ENCODE measurements around the gene POT1. TPM values are rescaled to one million over a fixed set of nuclear protein-coding genes. Genes with fewer than 3 reads are reported as not detected.

Gene POT1
- total RNA-seq, 4 donors from 2014 or later: 25.5 to 50.4 (median 33.5) TPM

- no peaks in the 10 kb centered on the region for H3K27me3 ChIP-seq
- H3K27ac ChIP-seq: no peak overlapping the region
- no peak overlapping the region for H3K4me3 ChIP-seq
- H3K36me3 ChIP-seq: no peaks in the 10 kb centered on the region
- no peaks in the 10 kb centered on the region for H3K4me1 ChIP-seq
- no peak for TF ChIP-seq POLR2A (IDR thresholded peaks at IDR 0.05)
- TF ChIP-seq EP300 (IDR thresholded peaks at IDR 0.05): no peak
- TF ChIP-seq, protein P1, sequence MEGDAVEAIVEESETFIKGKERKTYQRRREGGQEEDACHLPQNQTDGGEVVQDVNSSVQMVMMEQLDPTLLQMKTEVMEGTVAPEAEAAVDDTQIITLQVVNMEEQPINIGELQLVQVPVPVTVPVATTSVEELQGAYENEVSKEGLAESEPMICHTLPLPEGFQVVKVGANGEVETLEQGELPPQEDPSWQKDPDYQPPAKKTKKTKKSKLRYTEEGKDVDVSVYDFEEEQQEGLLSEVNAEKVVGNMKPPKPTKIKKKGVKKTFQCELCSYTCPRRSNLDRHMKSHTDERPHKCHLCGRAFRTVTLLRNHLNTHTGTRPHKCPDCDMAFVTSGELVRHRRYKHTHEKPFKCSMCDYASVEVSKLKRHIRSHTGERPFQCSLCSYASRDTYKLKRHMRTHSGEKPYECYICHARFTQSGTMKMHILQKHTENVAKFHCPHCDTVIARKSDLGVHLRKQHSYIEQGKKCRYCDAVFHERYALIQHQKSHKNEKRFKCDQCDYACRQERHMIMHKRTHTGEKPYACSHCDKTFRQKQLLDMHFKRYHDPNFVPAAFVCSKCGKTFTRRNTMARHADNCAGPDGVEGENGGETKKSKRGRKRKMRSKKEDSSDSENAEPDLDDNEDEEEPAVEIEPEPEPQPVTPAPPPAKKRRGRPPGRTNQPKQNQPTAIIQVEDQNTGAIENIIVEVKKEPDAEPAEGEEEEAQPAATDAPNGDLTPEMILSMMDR (IDR thresholded peaks at IDR 0.05): no peak
- DNase-seq (ENCODE audit: low spot score in 2 of 2): no peak
- peaks cover 0 to 7% (median 0%) of the 10 kb centered on the region in 4 donors for H3K9me3 ChIP-seq
Measured at GRCh38 chr7:124792002-124792401, 137.6 kb downstream of the POT1 start.

DNA sequence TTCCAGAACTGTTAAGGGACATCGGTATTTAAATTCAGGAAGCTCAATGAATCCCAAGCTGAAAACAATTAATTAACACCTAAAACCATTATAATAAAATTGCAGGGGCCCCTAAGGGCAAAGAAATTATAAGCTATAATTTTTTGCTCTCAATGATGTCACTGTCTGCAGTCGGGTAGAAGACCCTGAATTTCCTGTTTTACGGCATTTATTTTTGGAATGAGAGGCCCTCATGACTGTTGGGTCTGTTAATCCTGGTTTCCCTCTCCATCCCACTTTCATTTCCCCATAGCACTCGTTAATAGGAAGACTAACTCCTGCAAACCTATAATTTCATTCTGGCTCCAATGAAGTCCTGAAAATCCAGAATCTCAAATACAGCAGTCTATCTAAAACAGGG lies 138.2 kb downstream of the POT1 start:
- H3K4me1 ChIP-seq: no peaks in the 10 kb centered on the region
- TF ChIP-seq EP300 (IDR thresholded peaks at IDR 0.05): no peak
- TF ChIP-seq POLR2A (IDR thresholded peaks at IDR 0.05): no peak
- TF ChIP-seq, protein P1 (IDR thresholded peaks at IDR 0.05): no peak
- no peak for DNase-seq (ENCODE audit: low spot score in 2 of 2)
- no peaks in the 10 kb centered on the region for H3K36me3 ChIP-seq
- no peak overlapping the region for H3K4me3 ChIP-seq
- H3K27me3 ChIP-seq: no peaks in the 10 kb centered on the region
- H3K9me3 ChIP-seq: peaks cover 0 to 7% (median 0%) of the 10 kb centered on the region in 4 donors
- H3K27ac ChIP-seq: no peak overlapping the region
- WGBS, 2 donors: 45 to 51% methylated on average over 4 of the region's 4 CpGs

DNA sequence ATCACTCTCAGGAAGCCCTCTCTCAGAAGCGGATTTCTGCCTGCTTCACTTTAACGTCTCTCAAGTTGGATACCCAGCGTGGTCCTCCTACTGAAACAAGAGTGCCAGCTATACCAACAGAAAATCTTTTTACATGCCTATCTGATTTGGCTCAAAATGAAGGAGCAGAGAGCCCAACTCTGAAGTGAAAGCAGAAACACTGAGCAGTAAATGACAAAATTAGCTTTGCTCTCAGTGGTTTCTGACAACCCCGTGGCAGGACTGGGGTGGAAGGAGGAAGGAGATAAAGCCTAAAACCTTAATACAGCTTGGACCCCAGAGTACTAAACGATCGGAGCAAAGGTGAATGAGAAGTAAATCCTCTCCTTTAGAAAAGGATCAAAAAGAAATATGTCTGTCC lies 139.0 kb downstream of the POT1 start:
- no peak overlapping the region for H3K4me3 ChIP-seq
- 63 to 66% methylated on average over 6 of the region's 6 CpGs for WGBS, 2 donors

GRCh38 chr7:124785994-124786393 lies 143.6 kb downstream of the POT1 start:
- H3K9me3 ChIP-seq: no peaks in the 10 kb centered on the region
- TF ChIP-seq, protein P1 (IDR thresholded peaks at IDR 0.05): no peak
- TF ChIP-seq EP300 (IDR thresholded peaks at IDR 0.05) (no peak), POLR2A (IDR thresholded peaks at IDR 0.05) (no peak)
- 67 to 73% methylated on average over 6 of the region's 6 CpGs for WGBS, 2 donors
- no peak for DNase-seq (ENCODE audit: low spot score in 2 of 2)
- H3K27ac ChIP-seq: no peak overlapping the region
- no peak overlapping the region for H3K4me3 ChIP-seq
- H3K27me3 ChIP-seq: no peaks in the 10 kb centered on the region
- H3K36me3 ChIP-seq: no peaks in the 10 kb centered on the region
- no peaks in the 10 kb centered on the region for H3K4me1 ChIP-seq

More for the DNA sequence above, 139.0 kb downstream of the POT1 start:
- H3K4me1 ChIP-seq: no peaks in the 10 kb centered on the region
- H3K27me3 ChIP-seq: no peaks in the 10 kb centered on the region
- peaks cover 0 to under 1% (median 0%) of the 10 kb centered on the region in 4 donors for H3K9me3 ChIP-seq
- DNase-seq (ENCODE audit: low spot score in 2 of 2): no peak
- no peak for TF ChIP-seq EP300 (IDR thresholded peaks at IDR 0.05)
- TF ChIP-seq, protein P1 (IDR thresholded peaks at IDR 0.05): no peak
- TF ChIP-seq POLR2A (IDR thresholded peaks at IDR 0.05): no peak
- H3K36me3 ChIP-seq: no peaks in the 10 kb centered on the region
- H3K27ac ChIP-seq: no peak overlapping the region

DNA sequence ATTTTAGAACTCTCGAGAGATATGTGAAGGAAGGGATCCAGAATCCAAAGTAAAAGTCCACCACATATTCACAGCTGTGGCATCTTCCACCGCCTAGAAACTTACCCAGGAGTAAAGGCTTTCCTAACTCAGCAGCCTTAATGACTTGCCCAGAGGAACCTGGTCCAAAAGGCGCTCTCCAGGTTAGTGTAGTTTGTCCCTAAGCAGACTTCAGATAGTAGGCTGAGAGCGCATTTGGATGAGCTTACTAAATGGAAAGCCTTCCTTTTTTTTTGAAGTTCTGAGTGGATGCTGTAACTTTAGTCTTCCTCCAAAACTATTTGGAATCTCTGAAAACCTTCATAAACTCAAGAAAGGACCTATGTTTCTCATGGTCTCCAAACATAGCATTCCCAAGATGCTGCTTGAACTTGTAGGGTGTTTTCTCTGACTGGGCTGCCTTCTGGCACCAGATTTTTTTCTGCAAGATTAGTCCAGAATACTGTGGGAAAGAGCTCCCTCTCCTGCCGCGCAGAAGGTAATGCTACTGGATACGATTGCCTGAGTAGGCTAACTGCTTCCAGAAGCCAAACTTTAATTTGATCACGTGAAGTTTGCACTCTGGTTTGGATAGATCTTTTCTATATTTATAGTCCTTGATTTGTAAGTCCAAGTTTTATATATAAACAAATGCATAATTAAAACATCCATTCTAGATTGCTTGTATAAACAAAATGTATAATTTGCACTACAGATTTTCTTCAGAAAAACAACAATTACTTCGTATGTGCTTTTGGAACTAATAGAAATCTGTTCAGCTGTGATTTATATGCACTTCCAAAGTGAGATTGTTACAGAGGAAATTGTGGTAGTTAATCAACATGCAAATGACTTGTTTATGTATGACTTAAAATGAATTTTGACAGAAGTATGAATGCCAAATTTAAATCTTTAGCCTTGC lies 144.5 kb downstream of the POT1 start:
- H3K4me1 ChIP-seq: no peaks in the 10 kb centered on the region
- TF ChIP-seq EP300 (IDR thresholded peaks at IDR 0.05): no peak
- no peak for TF ChIP-seq POLR2A (IDR thresholded peaks at IDR 0.05)
- TF ChIP-seq, protein P1 (IDR thresholded peaks at IDR 0.05): peak; percentile 39 to 58 (median 51)
- WGBS, 2 donors: 44 to 46% methylated on average over 9 of the region's 9 CpGs

More for the DNA sequence above, 144.5 kb downstream of the POT1 start:
- no peak for DNase-seq (ENCODE audit: low spot score in 2 of 2)
- Histone ChIP-seq H3K9me3 (no peaks in the 10 kb centered on the region), H3K36me3 (no peaks in the 10 kb centered on the region), H3K27me3 (no peaks in the 10 kb centered on the region), H3K4me3 (no peak overlapping the region), H3K27ac (no peak overlapping the region)

Measured in tibial nerve (tissue), 4 donors.